Liver (tissue), 9 donors: ENCODE data around the gene BRF1. TPM values are rescaled to one million over a fixed set of nuclear protein-coding genes. Genes with fewer than 3 reads are reported as not detected.

Source experiments
- DNase-seq: peaks from one replicate; pipeline ENCODE4 v3.0.0-alpha.2; 2017; ENCODE audit warnings: low spot score
- H3K27ac ChIP-seq, 2 donors: one replicate each; pipeline ENCODE4 v1.7.0; 2013; ENCODE audit warnings: inconsistent platforms in 2 of 2, low read length in 2 of 2, control low read depth in 1 of 2, low read depth in 1 of 2, mild to moderate bottlenecking in 1 of 2
- H3K27me3 ChIP-seq, 4 donors: one replicate each; pipeline versions ENCODE4 v1.6.1 to v1.7.0; 2013; ENCODE audit warnings: low read length in 3 of 4, inconsistent platforms in 1 of 4, mild to moderate bottlenecking in 1 of 4, moderate library complexity in 1 of 4; ENCODE audit not compliant: control insufficient read depth in 4 of 4, insufficient read depth in 4 of 4
- H3K36me3 ChIP-seq, 4 donors: one replicate each; pipeline versions ENCODE4 v1.6.1 to v1.7.0; 2013; ENCODE audit warnings: low read length in 3 of 4, mild to moderate bottlenecking in 3 of 4, low read depth in 1 of 4, moderate library complexity in 1 of 4; ENCODE audit not compliant: control insufficient read depth in 4 of 4, insufficient read depth in 3 of 4
- H3K4me1 ChIP-seq, 4 donors: one replicate each; pipeline versions ENCODE4 v1.6.1 to v1.7.0; 2013; ENCODE audit warnings: low read length in 3 of 4, mild to moderate bottlenecking in 3 of 4, moderate library complexity in 1 of 4; ENCODE audit not compliant: control insufficient read depth in 4 of 4, insufficient read depth in 4 of 4
- H3K4me3 ChIP-seq, 3 donors: one replicate each; pipeline versions ENCODE4 v1.6.1 to v1.7.0; 2013; ENCODE audit warnings: low read length in 3 of 3, control low read depth in 1 of 3, low read depth in 1 of 3, mild to moderate bottlenecking in 1 of 3
- H3K9ac ChIP-seq, 2 donors: one replicate each; pipeline ENCODE4 v1.7.0; 2013; ENCODE audit warnings: low read length in 2 of 2, mild to moderate bottlenecking in 2 of 2, moderate library complexity in 2 of 2, control low read depth in 1 of 2, low read depth in 1 of 2
- H3K9me3 ChIP-seq, 4 donors: one replicate each; pipeline versions ENCODE4 v1.6.1 to v1.7.0; 2013; ENCODE audit warnings: low read length in 3 of 4; ENCODE audit not compliant: control insufficient read depth in 4 of 4
- EGR1 ChIP-seq, 2 donors: IDR thresholded peaks; 2 replicates each; pipeline ENCODE4 v1.6.1; 2016 to 2018; ENCODE audit warnings: antibody characterized with exemption in 2 of 2, low read depth in 2 of 2
- FOXA1 ChIP-seq: IDR thresholded peaks from 2 replicates; pipeline ENCODE4 v1.6.1; 2016; ENCODE audit warnings: antibody characterized with exemption
- FOXA2 ChIP-seq: IDR thresholded peaks from 2 replicates; pipeline ENCODE4 v1.6.1; 2016; ENCODE audit warnings: antibody characterized with exemption
- GABPA ChIP-seq, 2 donors: IDR thresholded peaks in 1 of 2; conservative IDR thresholded peaks in 1 of 2; 2 replicates each; pipeline ENCODE4 v1.6.1; 2016; ENCODE audit warnings: antibody characterized with exemption in 2 of 2, mild to moderate bottlenecking in 1 of 2, moderate library complexity in 1 of 2
- HNF4A ChIP-seq, 2 donors: conservative IDR thresholded peaks; 2 replicates each; pipeline ENCODE4 v1.6.1; 2016; ENCODE audit warnings: antibody characterized with exemption in 2 of 2, mild to moderate bottlenecking in 2 of 2
- HNF4G ChIP-seq: IDR thresholded peaks from 2 replicates; pipeline ENCODE4 v1.6.1; 2016; ENCODE audit warnings: antibody characterized with exemption
- JUND ChIP-seq, 2 donors: IDR thresholded peaks; 2 replicates each; pipeline ENCODE4 v1.6.1; 2016; ENCODE audit warnings: antibody characterized with exemption in 2 of 2
- MAX ChIP-seq: IDR thresholded peaks from 2 replicates; pipeline ENCODE4 v1.6.1; 2016; ENCODE audit warnings: antibody characterized with exemption
- NR2F2 ChIP-seq: IDR thresholded peaks from 2 replicates; pipeline ENCODE4 v1.6.1; 2016; ENCODE audit warnings: antibody characterized with exemption
- REST ChIP-seq: IDR thresholded peaks from 2 replicates; pipeline ENCODE4 v1.6.1; 2016; ENCODE audit warnings: antibody characterized with exemption, mild to moderate bottlenecking
- SP1 ChIP-seq: IDR thresholded peaks from 2 replicates; pipeline ENCODE4 v1.6.1; 2018; ENCODE audit warnings: antibody characterized with exemption, mild to moderate bottlenecking
- TAF1 ChIP-seq: conservative IDR thresholded peaks from 2 replicates; pipeline ENCODE4 v1.6.1; 2016; ENCODE audit warnings: antibody characterized with exemption, mild to moderate bottlenecking
- YY1 ChIP-seq: IDR thresholded peaks from 2 replicates; pipeline ENCODE4 v1.6.1; 2016; ENCODE audit warnings: antibody characterized with exemption, mild to moderate bottlenecking
- WGBS: extraction: QIAGEN DNeasy Blood & Tissue Kit; methylation state at CpG from one replicate; pipeline ENCODE4 v1.1.7; 2013; 5-methylcytosine and 5-hydroxymethylcytosine counted together
- polyA plus RNA-seq, 2 donors: library from polyadenylated mRNA; stranded (reverse) in 1 of 2; unstranded in 1 of 2; fragments of 200-250 nt in 1 of 2; fragments of >200 nt in 1 of 2; fragmentation: Nextera tagmentation in 1 of 2; extraction: Ambion mirVana in 1 of 2; gene quantifications; one replicate each; pipeline versions ENCODE4 v1.2.1 to v1.2.3, GENCODE V29; 2013 to 2015
- total RNA-seq, 2 donors: library from RNA; depleted of rRNA; stranded (reverse); fragments of >200 nt; gene quantifications; one replicate each; pipeline ENCODE4 v1.2.3, GENCODE V29; 2014
- TF ChIP-seq, protein P1 (sequence below): IDR thresholded peaks from 2 replicates; pipeline ENCODE4 v1.6.1; 2016; ENCODE audit warnings: antibody characterized with exemption
- TF ChIP-seq, protein P2 (sequence below): fragments of 150-350 bp; IDR thresholded peaks from 2 replicates; pipeline ENCODE4 v1.5.1; 2017; ENCODE audit warnings: improper control_type of control experiment, low read depth, low read length; ENCODE audit not compliant: missing input control
- TF ChIP-seq, protein P3 (sequence below): IDR thresholded peaks from 2 replicates; pipeline ENCODE4 v1.6.1; 2016; ENCODE audit warnings: antibody characterized with exemption
- donor health status: healthy.
- donor health status: healthy.
- donor health status: healthy.
- donor health status: healthy.
- donor health status: healthy.

The BRF1 gene
- total and polyA plus RNA-seq, 4 donors = 4.6 to 24.1 (median 10.6) TPM

- Histone ChIP-seq H3K4me1 (peaks cover 0 to 3% (median under 1%) of the 10 kb centered on the region in 4 donors), H3K4me3 (no peak overlapping the region), H3K9ac (no peak overlapping the region), H3K36me3 (peaks cover 0 to 4% (median 0%) of the 10 kb centered on the region in 4 donors), H3K27ac (no peak overlapping the region), H3K9me3 (no peaks in the 10 kb centered on the region), H3K27me3 (no peaks in the 10 kb centered on the region)
- WGBS = 93% methylated on average over 16 of the region's 16 CpGs
- TF ChIP-seq TAF1 (no peak), MAX (no peak), GABPA (IDR thresholded peaks at IDR 0.05 in 1 of 2, conservative IDR thresholded peaks at IDR 0.05 in 1 of 2) (no peak), NR2F2 (no peak), HNF4G (no peak), FOXA2 (no peak), EGR1 (IDR thresholded peaks at IDR 0.05; ENCODE audit: low read depth in 2 of 2) (no peak), JUND (IDR thresholded peaks at IDR 0.05) (no peak), HNF4A (conservative IDR thresholded peaks at IDR 0.05) (no peak), REST (no peak), YY1 (no peak)
- TF ChIP-seq, protein P1, sequence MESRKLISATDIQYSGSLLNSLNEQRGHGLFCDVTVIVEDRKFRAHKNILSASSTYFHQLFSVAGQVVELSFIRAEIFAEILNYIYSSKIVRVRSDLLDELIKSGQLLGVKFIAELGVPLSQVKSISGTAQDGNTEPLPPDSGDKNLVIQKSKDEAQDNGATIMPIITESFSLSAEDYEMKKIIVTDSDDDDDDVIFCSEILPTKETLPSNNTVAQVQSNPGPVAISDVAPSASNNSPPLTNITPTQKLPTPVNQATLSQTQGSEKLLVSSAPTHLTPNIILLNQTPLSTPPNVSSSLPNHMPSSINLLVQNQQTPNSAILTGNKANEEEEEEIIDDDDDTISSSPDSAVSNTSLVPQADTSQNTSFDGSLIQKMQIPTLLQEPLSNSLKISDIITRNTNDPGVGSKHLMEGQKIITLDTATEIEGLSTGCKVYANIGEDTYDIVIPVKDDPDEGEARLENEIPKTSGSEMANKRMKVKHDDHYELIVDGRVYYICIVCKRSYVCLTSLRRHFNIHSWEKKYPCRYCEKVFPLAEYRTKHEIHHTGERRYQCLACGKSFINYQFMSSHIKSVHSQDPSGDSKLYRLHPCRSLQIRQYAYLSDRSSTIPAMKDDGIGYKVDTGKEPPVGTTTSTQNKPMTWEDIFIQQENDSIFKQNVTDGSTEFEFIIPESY = no peak
- TF ChIP-seq, protein P2, sequence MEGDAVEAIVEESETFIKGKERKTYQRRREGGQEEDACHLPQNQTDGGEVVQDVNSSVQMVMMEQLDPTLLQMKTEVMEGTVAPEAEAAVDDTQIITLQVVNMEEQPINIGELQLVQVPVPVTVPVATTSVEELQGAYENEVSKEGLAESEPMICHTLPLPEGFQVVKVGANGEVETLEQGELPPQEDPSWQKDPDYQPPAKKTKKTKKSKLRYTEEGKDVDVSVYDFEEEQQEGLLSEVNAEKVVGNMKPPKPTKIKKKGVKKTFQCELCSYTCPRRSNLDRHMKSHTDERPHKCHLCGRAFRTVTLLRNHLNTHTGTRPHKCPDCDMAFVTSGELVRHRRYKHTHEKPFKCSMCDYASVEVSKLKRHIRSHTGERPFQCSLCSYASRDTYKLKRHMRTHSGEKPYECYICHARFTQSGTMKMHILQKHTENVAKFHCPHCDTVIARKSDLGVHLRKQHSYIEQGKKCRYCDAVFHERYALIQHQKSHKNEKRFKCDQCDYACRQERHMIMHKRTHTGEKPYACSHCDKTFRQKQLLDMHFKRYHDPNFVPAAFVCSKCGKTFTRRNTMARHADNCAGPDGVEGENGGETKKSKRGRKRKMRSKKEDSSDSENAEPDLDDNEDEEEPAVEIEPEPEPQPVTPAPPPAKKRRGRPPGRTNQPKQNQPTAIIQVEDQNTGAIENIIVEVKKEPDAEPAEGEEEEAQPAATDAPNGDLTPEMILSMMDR = no peak
- no peak for DNase-seq
Observed at GRCh38 chr14:105275267-105275946, 25.4 kb downstream of the BRF1 start.

- TF ChIP-seq SP1 = no peak
- TF ChIP-seq HNF4G = no peak
- no peak for TF ChIP-seq JUND (IDR thresholded peaks at IDR 0.05)
- no peak for TF ChIP-seq GABPA (IDR thresholded peaks at IDR 0.05 in 1 of 2, conservative IDR thresholded peaks at IDR 0.05 in 1 of 2)
- no peak for TF ChIP-seq YY1
- TF ChIP-seq, protein P3, sequence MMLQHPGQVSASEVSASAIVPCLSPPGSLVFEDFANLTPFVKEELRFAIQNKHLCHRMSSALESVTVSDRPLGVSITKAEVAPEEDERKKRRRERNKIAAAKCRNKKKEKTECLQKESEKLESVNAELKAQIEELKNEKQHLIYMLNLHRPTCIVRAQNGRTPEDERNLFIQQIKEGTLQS = no peak
- no peak for TF ChIP-seq NR2F2
- TF ChIP-seq FOXA1 = no peak
- TF ChIP-seq, protein P1 = no peak
- TF ChIP-seq FOXA2 = no peak
- TF ChIP-seq MAX = no peak
- peaks cover 0 to 3% (median under 1%) of the 10 kb centered on the region in 4 donors for H3K4me1 ChIP-seq
Observed at GRCh38 chr14:105274637-105275036, 26.2 kb downstream of the BRF1 start.

More at GRCh38 chr14:105274637-105275036, 26.2 kb downstream of the BRF1 start:
- no peaks in the 10 kb centered on the region for H3K27me3 ChIP-seq
- H3K27ac ChIP-seq = no peak overlapping the region
- H3K36me3 ChIP-seq = peaks cover 0 to 4% (median 0%) of the 10 kb centered on the region in 4 donors
- WGBS = 96% methylated on average over 6 of the region's 6 CpGs
- no peak overlapping the region for H3K4me3 ChIP-seq
- no peak for DNase-seq
- no peaks in the 10 kb centered on the region for H3K9me3 ChIP-seq
- no peak overlapping the region for H3K9ac ChIP-seq
